IMR-90 (cell line): Measurements from ENCODE around the gene HOXB1. TPM values are rescaled to one million over a fixed set of nuclear protein-coding genes. Genes with fewer than 3 reads are reported as not detected.

ENCODE experiments used
- ATAC-seq: fragments of 200-7000 bp; cut with Tn5 transposase; 2 replicates; pipeline ENCODE4 v1.9.1; 2020; ENCODE audit warnings: low read depth, mild to moderate bottlenecking, moderate library complexity
- BruUV-seq: library from RNA; stranded (reverse); fragments of 400-500 nt; replicated peaks from 2 replicates; lab custom pipeline; 2021; lab: Mats Ljungman, UMichigan
- CTCF ChIA-PET: fragments of 300-600 bp; formaldehyde crosslinking; extraction: SDS; loops from one replicate; lab custom pipeline; 2021; ENCODE audit warnings: antibody characterized with exemption; lab: Yijun Ruan, JAX
- POLR2A ChIA-PET: fragments of 300-600 bp; sonication (Branson Sonifier 250); formaldehyde crosslinking; loops from one replicate; lab custom pipeline; 2022; ENCODE audit warnings: antibody characterized with exemption; ENCODE audit not compliant: unreplicated experiment; lab: Charles Lee
- DNase-seq: peaks from one replicate; pipeline ENCODE4 v3.0.0; 2013
- H2AFZ ChIP-seq: replicated peaks from 2 replicates; pipeline ENCODE3; 2013; ENCODE audit warnings: low read length, mild to moderate bottlenecking; ENCODE audit not compliant: poor library complexity
- H2AK5ac ChIP-seq: 2 replicates; pipeline ENCODE4 v1.6.1; 2013; ENCODE audit warnings: low read depth, low read length, inconsistent platforms
- H2AK9ac ChIP-seq: replicated peaks from 2 replicates; pipeline ENCODE3; 2013; ENCODE audit warnings: mild to moderate bottlenecking, low read depth, low read length, moderate library complexity; ENCODE audit not compliant: poor library complexity
- H2BK120ac ChIP-seq: 2 replicates; pipeline ENCODE4 v1.6.1; 2013; ENCODE audit warnings: low read depth, low read length, inconsistent platforms
- H2BK15ac ChIP-seq: 3 replicates; pipeline ENCODE4 v1.6.1; 2013; ENCODE audit warnings: low read depth, low read length, inconsistent platforms
- H2BK20ac ChIP-seq: 2 replicates; pipeline ENCODE4 v1.6.1; 2013; ENCODE audit warnings: low read depth, mild to moderate bottlenecking, inconsistent platforms, low read length, moderate library complexity
- H2BK5ac ChIP-seq: 2 replicates; pipeline ENCODE4 v1.6.1; 2013; ENCODE audit warnings: mild to moderate bottlenecking, low read depth, low read length, inconsistent platforms; ENCODE audit not compliant: poor library complexity, severe bottlenecking
- H3K14ac ChIP-seq: replicated peaks from 2 replicates; pipeline ENCODE4 v1.6.1; 2013; ENCODE audit warnings: low read depth, low read length, inconsistent platforms
- H3K18ac ChIP-seq: 2 replicates; pipeline ENCODE4 v1.6.1; 2013; ENCODE audit warnings: low read depth, low read length, control low read depth
- H3K23ac ChIP-seq: 2 replicates; pipeline ENCODE4 v1.6.1; 2013; ENCODE audit warnings: low read depth, low read length, inconsistent platforms
- H3K27ac ChIP-seq: 2 replicates; pipeline ENCODE4 v1.5.1; 2013; ENCODE audit warnings: mild to moderate bottlenecking, control low read depth, low read length; ENCODE audit not compliant: insufficient read depth
- H3K27me3 ChIP-seq: 2 replicates; pipeline ENCODE4 v1.6.1; 2013; ENCODE audit warnings: low read length; ENCODE audit not compliant: control insufficient read depth, insufficient read depth
- H3K36me3 ChIP-seq: 2 replicates; pipeline ENCODE4 v1.6.1; 2013; ENCODE audit warnings: low read length, mixed read lengths; ENCODE audit not compliant: control insufficient read depth, insufficient read depth
- H3K4ac ChIP-seq: 2 replicates; pipeline ENCODE4 v1.6.1; 2013; ENCODE audit warnings: low read depth, low read length, inconsistent platforms
- H3K4me1 ChIP-seq: 2 replicates; pipeline ENCODE4 v1.6.1; 2013; ENCODE audit warnings: low read length, mixed read lengths; ENCODE audit not compliant: control insufficient read depth, insufficient read depth
- H3K4me2 ChIP-seq: 2 replicates; pipeline ENCODE4 v1.6.1; 2013; ENCODE audit warnings: low read depth, mild to moderate bottlenecking, control low read depth, low read length, moderate library complexity
- H3K4me3 ChIP-seq: 2 replicates; pipeline ENCODE4 v1.5.1; 2013; ENCODE audit warnings: low read depth, mild to moderate bottlenecking, control low read depth, low read length, moderate library complexity; ENCODE audit not compliant: insufficient read depth
- H3K56ac ChIP-seq: 2 replicates; pipeline ENCODE4 v1.6.1; 2013; ENCODE audit warnings: low read length, inconsistent platforms; ENCODE audit not compliant: insufficient read depth; ENCODE audit errors: extremely low read depth
- H3K79me1 ChIP-seq, 2 experiments: 2 replicates each; pipeline ENCODE4 v1.6.1; 2013; ENCODE audit warnings: low read length in 2 of 2, inconsistent platforms in 1 of 2, low read depth in 1 of 2
- H3K9ac ChIP-seq: 2 replicates; pipeline ENCODE4 v1.6.1; 2013; ENCODE audit warnings: low read depth, low read length, control low read depth
- H3K9me1 ChIP-seq: 2 replicates; pipeline ENCODE4 v1.6.1; 2013; ENCODE audit warnings: low read length, inconsistent platforms; ENCODE audit not compliant: insufficient read depth
- H3K9me3 ChIP-seq: 2 replicates; pipeline ENCODE4 v1.6.1; 2013; ENCODE audit warnings: low read length; ENCODE audit not compliant: control insufficient read depth, insufficient read depth
- H4K20me1 ChIP-seq: 2 replicates; pipeline ENCODE4 v1.6.1; 2013; ENCODE audit warnings: low read length, inconsistent platforms; ENCODE audit not compliant: insufficient read depth
- H4K5ac ChIP-seq: 2 replicates; pipeline ENCODE4 v1.6.1; 2013; ENCODE audit warnings: mild to moderate bottlenecking, low read depth, low read length, control low read depth
- H4K8ac ChIP-seq, 2 experiments: 2 replicates each; pipeline ENCODE4 v1.6.1; 2013; ENCODE audit warnings: low read depth in 2 of 2, low read length in 2 of 2, control low read depth in 1 of 2, inconsistent platforms in 1 of 2
- H4K91ac ChIP-seq: 2 replicates; pipeline ENCODE4 v1.6.1; 2013; ENCODE audit warnings: low read depth, low read length, inconsistent platforms; ENCODE audit not compliant: insufficient read depth
- BHLHE40 ChIP-seq: fragments of 150-350 bp; IDR thresholded peaks from 2 replicates; pipeline ENCODE4 v1.6.1; 2016; ENCODE audit warnings: mild to moderate bottlenecking, low read depth, low read length
- CEBPB ChIP-seq: IDR thresholded peaks from 2 replicates; pipeline ENCODE4 v1.6.1; 2012; ENCODE audit warnings: low read depth, low read length, improper control_type of control experiment
- FOS ChIP-seq: fragments of 150-350 bp; IDR thresholded peaks from 2 replicates; pipeline ENCODE4 v1.6.1; 2016; ENCODE audit warnings: low read depth, low read length
- MAFK ChIP-seq: IDR thresholded peaks from 2 replicates; pipeline ENCODE4 v1.6.1; 2012; ENCODE audit warnings: low read depth, low read length, improper control_type of control experiment
- MAZ ChIP-seq: IDR thresholded peaks from 2 replicates; pipeline ENCODE4 v1.6.1; 2012; ENCODE audit warnings: low read depth, mild to moderate bottlenecking, low read length, improper control_type of control experiment, moderate library complexity, borderline replicate concordance
- WGBS, 2 experiments: methylation state at CpG; one replicate each; pipeline versions ENCODE4 v1.1.5 to v1.1.7; 2013; ENCODE audit warnings: missing lambda C conversion rate in 2 of 2; ENCODE audit not compliant: insufficient read length in 1 of 2; ENCODE audit errors: extremely low coverage in 2 of 2; 5-methylcytosine and 5-hydroxymethylcytosine counted together
- dilution Hi-C: fragments of 300-500 bp; cut with HindIII; formaldehyde crosslinking; loops from one replicate; pipeline ENCODE4 v1.14.3; 2018; ENCODE audit warnings: low sequenced_read_pairs; ENCODE audit not compliant: unreplicated experiment
- in situ Hi-C: fragments of 300-500 bp; cut with MboI; formaldehyde crosslinking; loops from 3 replicates; pipeline ENCODE4 v1.14.3; 2019; ENCODE audit warnings: low sequenced_read_pairs, inconsistent platforms, mixed read lengths
- intact Hi-C: fragments of 100-400 bp; cut with micrococcal nuclease; formaldehyde crosslinking; loops from 2 replicates; pipeline ENCODE4 v1.10.0; 2022
- polyA plus RNA-seq, 3 experiments: library from polyadenylated mRNA; depleted of rRNA; stranded (reverse); fragments of >200 nt; gene quantifications; 2 replicates each; pipeline ENCODE4 v1.2.3, GENCODE V29; 2012; ENCODE audit warnings: low replicate concordance in 1 of 3
- total RNA-seq: library from RNA; depleted of rRNA; stranded (reverse); fragments of >200 nt; gene quantifications from 2 replicates; pipeline ENCODE4 v1.2.3, GENCODE V29; 2012
- TF ChIP-seq, protein P1 (sequence below): conservative IDR thresholded peaks from 2 replicates; pipeline ENCODE4 v1.5.1; 2012; ENCODE audit warnings: mild to moderate bottlenecking, low read depth, low read length, improper control_type of control experiment
- TF ChIP-seq, protein P2 (sequence below): fragments of 150-350 bp; IDR thresholded peaks from 2 replicates; pipeline ENCODE4 v1.6.1; 2016; ENCODE audit warnings: low read depth, mild to moderate bottlenecking, low read length, moderate library complexity, borderline replicate concordance

The HOXB1 gene
- total and polyA plus RNA-seq, 2 of the 4 experiments (the other 2 are of a cell fraction): not detected

DNA sequence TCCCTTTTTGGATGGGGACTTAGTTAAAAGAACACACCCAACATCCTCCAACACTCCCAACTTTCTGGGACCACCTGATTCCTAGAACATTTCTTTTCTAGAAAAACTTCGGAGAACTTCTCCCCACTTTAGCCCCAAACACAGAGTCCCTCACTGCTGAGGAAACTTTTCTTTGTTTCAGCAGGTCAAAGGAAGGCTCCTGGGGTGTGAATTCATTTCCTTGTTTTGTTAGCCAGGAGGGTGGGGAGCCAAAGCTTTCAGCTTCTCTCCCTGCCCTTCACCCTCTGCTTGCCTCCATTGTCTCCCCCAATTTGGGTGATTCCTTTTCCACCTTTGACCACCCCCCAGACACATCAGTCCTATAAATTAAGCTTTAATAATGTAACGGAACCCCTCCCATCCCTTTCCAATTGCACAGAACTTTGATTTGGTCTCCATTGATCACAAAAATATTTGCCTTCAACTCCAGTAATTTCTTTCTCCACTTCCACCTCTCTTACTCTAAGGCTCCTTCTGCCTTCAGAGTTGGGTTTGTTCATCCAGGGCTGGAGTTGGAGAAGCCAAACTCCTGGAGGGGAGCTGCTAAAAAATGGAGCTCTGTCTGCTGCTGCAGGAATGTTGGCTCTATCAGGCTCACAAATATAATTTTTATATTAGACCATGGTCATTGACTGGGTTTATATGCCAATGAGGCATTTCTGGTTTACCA lies 37.0 kb upstream of the HOXB1 start:
- WGBS, 2 experiments: no CpG with 5 or more reads among the region's 2 CpGs
- Histone ChIP-seq H3K9ac (peak overlapping the region; percentile 92), H2BK120ac (peak overlapping the region; percentile 83), H2AK5ac (peak overlapping the region; percentile 84), H3K79me1 (peaks cover 0 to 13% of the 10 kb centered on the region in 2 experiments; a peak in 1 of 4 replicates), H3K4ac (peak overlapping the region; percentile 99), H3K56ac (peak overlapping the region; percentile 46), H3K4me3 (peak overlapping the region; percentile 9; the same call in 1 of the 2 replicates), H3K18ac (peak overlapping the region; percentile 78), H4K91ac (peak overlapping the region; percentile 96), H2AFZ (no peak overlapping the region), H3K9me3 (no peaks in the 10 kb centered on the region), H3K9me1 (peaks cover 20% of the 10 kb centered on the region), H3K36me3 (peaks cover 51% of the 10 kb centered on the region; the same call in 1 of the 2 replicates), H3K4me2 (peak overlapping the region; percentile 83), H2BK20ac (peak overlapping the region; percentile 59), H4K20me1 (peaks cover 17% of the 10 kb centered on the region), H4K8ac (peak overlapping the region; percentile 77 to 92), H4K5ac (peak overlapping the region; percentile 47), H2BK15ac (peak overlapping the region; percentile 89), H2AK9ac (peak overlapping the region; percentile 47), H3K4me1 (peaks cover 57% of the 10 kb centered on the region), H3K27me3 (no peaks in the 10 kb centered on the region), H2BK5ac (peak overlapping the region; percentile 99), H3K27ac (peak overlapping the region; percentile 93), H3K14ac (peak overlapping the region; percentile 95), H3K23ac (peak overlapping the region; percentile 99)
- in situ Hi-C loops (no loop called here), dilution Hi-C loops (no loop called here), intact Hi-C loops (no loop called here)
- ChIA-PET POLR2A (interaction anchor here (0.6 to 1.3 kb wide), 3 partner anchors 10 to 26 kb away, joined by 3 to 5 read pairs (median 4); no protein-coding TSS in a partner anchor), CTCF (no interaction called here)
- no TSS peak for BruUV-seq
- DNase-seq (no peak), ATAC-seq (no peak)
- TF ChIP-seq, protein P1, sequence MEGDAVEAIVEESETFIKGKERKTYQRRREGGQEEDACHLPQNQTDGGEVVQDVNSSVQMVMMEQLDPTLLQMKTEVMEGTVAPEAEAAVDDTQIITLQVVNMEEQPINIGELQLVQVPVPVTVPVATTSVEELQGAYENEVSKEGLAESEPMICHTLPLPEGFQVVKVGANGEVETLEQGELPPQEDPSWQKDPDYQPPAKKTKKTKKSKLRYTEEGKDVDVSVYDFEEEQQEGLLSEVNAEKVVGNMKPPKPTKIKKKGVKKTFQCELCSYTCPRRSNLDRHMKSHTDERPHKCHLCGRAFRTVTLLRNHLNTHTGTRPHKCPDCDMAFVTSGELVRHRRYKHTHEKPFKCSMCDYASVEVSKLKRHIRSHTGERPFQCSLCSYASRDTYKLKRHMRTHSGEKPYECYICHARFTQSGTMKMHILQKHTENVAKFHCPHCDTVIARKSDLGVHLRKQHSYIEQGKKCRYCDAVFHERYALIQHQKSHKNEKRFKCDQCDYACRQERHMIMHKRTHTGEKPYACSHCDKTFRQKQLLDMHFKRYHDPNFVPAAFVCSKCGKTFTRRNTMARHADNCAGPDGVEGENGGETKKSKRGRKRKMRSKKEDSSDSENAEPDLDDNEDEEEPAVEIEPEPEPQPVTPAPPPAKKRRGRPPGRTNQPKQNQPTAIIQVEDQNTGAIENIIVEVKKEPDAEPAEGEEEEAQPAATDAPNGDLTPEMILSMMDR: no peak
- TF ChIP-seq FOS (no peak), MAFK (no peak), CEBPB (no peak), MAZ (no peak), BHLHE40 (no peak)
- TF ChIP-seq, protein P2, sequence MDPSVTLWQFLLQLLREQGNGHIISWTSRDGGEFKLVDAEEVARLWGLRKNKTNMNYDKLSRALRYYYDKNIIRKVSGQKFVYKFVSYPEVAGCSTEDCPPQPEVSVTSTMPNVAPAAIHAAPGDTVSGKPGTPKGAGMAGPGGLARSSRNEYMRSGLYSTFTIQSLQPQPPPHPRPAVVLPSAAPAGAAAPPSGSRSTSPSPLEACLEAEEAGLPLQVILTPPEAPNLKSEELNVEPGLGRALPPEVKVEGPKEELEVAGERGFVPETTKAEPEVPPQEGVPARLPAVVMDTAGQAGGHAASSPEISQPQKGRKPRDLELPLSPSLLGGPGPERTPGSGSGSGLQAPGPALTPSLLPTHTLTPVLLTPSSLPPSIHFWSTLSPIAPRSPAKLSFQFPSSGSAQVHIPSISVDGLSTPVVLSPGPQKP: no peak
